ENCODE data around the gene PHRF1.

DNA sequence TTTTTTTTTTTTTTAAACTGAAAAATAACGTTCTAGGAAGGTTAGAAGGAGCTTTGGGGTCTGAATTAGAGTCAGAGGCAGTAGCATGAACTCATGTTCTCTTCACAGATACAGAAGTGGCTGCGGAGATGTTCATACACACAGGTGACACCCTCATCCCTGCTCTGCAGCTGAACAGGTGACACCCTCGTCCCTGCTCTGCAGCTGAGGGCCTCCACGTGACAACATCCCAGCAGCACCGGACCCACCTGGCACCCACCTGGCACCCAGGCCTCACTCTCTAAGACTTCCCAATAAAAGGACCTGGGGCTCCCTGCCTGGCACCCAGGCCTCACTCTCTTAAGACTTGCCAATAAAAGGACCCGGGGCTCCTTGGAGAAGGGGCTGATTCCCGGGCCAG, 80.6 kb downstream of the PHRF1 start:
- TF ChIP-seq GATA2 (IDR thresholded peaks at IDR 0.05; ENCODE audit: low read depth, low read length) = no peak
- no peak for TF ChIP-seq GATA3 (IDR thresholded peaks at IDR 0.05; ENCODE audit: low read depth, low read length)
